Measurements from ENCODE around the gene ALDH1B1. TPM values are rescaled to one million over a fixed set of nuclear protein-coding genes. Genes with fewer than 3 reads are reported as not detected.

ALDH1B1 gene
- total RNA-seq, 2 experiments from 2014 or later = 0.19 to 0.20 TPM

DNA sequence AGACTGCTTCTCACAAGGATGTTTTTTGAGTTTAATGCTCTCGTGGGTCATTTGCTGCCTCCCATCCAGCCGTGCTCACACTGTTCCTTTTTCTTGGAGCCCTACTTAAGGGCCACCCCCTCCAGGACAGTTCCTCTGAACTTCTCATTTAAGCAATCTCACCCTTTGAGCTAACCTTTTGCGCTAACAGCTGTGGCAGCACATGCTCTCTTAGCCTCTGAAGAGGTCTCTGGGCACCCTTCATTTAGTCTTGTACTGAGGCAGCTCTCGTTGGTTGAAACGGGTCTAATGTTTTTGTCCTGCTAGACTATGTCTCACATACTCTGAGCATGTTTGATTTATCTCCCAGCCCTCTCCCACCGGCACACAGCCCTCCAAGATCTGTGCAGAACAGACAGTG lies 11.8 kb downstream of the ALDH1B1 start:
- TF ChIP-seq, protein P1, sequence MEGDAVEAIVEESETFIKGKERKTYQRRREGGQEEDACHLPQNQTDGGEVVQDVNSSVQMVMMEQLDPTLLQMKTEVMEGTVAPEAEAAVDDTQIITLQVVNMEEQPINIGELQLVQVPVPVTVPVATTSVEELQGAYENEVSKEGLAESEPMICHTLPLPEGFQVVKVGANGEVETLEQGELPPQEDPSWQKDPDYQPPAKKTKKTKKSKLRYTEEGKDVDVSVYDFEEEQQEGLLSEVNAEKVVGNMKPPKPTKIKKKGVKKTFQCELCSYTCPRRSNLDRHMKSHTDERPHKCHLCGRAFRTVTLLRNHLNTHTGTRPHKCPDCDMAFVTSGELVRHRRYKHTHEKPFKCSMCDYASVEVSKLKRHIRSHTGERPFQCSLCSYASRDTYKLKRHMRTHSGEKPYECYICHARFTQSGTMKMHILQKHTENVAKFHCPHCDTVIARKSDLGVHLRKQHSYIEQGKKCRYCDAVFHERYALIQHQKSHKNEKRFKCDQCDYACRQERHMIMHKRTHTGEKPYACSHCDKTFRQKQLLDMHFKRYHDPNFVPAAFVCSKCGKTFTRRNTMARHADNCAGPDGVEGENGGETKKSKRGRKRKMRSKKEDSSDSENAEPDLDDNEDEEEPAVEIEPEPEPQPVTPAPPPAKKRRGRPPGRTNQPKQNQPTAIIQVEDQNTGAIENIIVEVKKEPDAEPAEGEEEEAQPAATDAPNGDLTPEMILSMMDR (IDR thresholded peaks at IDR 0.05) = no peak
- no peaks in the 10 kb centered on the region for H3K9me3 ChIP-seq (ENCODE audit: control insufficient read depth in 1 of 2, insufficient read depth in 1 of 2, low read length in 2 of 2)
- Mint-ChIP-seq H3K36me3 (ENCODE audit: low read depth) (no peaks in the 10 kb centered on the region), H3K27ac (no peak overlapping the region), H3K27me3 (peaks cover 34% of the 10 kb centered on the region), H3K9me3 (no peaks in the 10 kb centered on the region), H3K4me3 (no peak overlapping the region), H3K4me1 (ENCODE audit: low read depth) (no peaks in the 10 kb centered on the region)
- DNase-seq (no peak), ATAC-seq (ENCODE audit: poor library complexity) (no peak)
- CTCF ChIA-PET = no interaction called here
- no peaks in the 10 kb centered on the region for H3K36me3 ChIP-seq (ENCODE audit: insufficient read depth, low read length)
- H3K27me3 ChIP-seq (ENCODE audit: control insufficient read depth in 1 of 2, insufficient read depth in 2 of 2, low read length in 2 of 2) = peaks cover 0 to 2% of the 10 kb centered on the region in 2 experiments
- H3K4me3 ChIP-seq (ENCODE audit: low read length) = no peak overlapping the region
- POLR2A ChIA-PET = interaction anchor here (0.6 kb wide), 1 partner anchor 11 kb away, joined by 3 read pairs; no protein-coding TSS in a partner anchor
- H3K27ac ChIP-seq (ENCODE audit: low read depth in 1 of 2, low read length in 2 of 2) = no peak overlapping the region
- peaks cover 3% of the 10 kb centered on the region for H3K4me1 ChIP-seq (ENCODE audit: insufficient read depth, low read length)
- intact Hi-C loops (cut with DNase I, micrococcal nuclease) = no loop called here

DNA sequence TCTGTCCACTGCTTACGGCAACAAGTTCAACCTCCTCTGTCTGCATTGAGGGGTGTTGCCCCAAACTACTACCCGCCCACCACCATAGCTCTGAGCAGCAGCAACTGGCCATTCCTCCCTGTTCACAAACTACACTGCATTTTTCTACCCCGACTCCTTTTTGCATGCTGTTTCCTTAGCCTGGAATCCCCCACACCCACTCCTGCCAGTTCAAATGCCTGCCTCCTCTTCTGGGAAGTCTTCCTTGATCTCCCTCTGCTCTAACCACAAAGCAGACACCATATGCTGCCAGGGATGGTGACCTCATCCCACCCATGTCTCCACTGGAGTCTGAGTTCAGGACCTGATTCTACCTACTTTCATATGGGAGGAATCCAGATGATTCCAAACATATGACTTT lies 13.3 kb downstream of the ALDH1B1 start:
- Mint-ChIP-seq H3K9me3 (no peaks in the 10 kb centered on the region), H3K27ac (no peak overlapping the region), H3K4me3 (no peak overlapping the region), H3K36me3 (ENCODE audit: low read depth) (no peaks in the 10 kb centered on the region), H3K27me3 (peaks cover 34% of the 10 kb centered on the region), H3K4me1 (ENCODE audit: low read depth) (no peaks in the 10 kb centered on the region)
- Histone ChIP-seq H3K27ac (ENCODE audit: low read depth in 1 of 2, low read length in 2 of 2) (no peak overlapping the region), H3K4me3 (ENCODE audit: low read length) (no peak overlapping the region), H3K27me3 (ENCODE audit: control insufficient read depth in 1 of 2, insufficient read depth in 2 of 2, low read length in 2 of 2) (peaks cover 0 to 2% of the 10 kb centered on the region in 2 experiments), H3K9me3 (ENCODE audit: control insufficient read depth in 1 of 2, insufficient read depth in 1 of 2, low read length in 2 of 2) (no peaks in the 10 kb centered on the region), H3K36me3 (ENCODE audit: insufficient read depth, low read length) (no peaks in the 10 kb centered on the region), H3K4me1 (ENCODE audit: insufficient read depth, low read length) (no peaks in the 10 kb centered on the region)
- intact Hi-C loops (cut with DNase I, micrococcal nuclease) = no loop called here
- DNase-seq (no peak), ATAC-seq (ENCODE audit: poor library complexity) (no peak)
- CTCF ChIA-PET = no interaction called here
- TF ChIP-seq, protein P1 (IDR thresholded peaks at IDR 0.05) = no peak
- POLR2A ChIA-PET = no interaction called here

DNA sequence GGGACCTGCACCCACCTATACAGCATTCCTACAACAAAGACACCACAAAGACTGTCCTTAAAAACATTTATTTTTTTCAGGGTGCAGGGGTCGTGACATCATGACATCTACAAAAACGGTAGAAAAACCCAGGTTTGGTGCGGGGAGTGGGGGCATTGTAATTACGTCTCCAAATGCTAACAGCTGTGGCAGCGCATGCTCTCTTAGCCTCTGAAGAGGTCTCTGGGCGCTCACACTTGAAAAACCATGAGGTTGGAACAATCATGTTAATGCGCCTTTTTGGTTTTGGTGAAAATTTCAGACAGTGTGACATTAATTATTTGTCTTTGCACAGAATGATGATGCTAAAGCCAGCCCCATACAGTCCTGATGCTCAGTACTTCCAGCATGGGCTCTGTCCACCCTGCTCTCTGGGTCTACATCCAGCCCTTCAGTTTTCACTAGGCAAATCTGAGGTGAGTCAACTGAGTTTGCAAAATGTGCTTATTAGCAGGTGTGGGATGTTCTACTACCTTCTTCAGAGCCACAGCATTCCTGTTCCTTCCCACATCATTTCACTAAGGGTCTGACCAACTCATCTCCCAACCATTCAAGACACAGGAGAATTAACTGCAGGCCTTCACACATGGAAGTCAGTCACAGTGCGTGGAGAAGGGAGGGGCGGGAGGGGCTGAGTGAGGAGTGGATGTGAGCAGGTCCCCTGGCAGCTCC lies 14.1 kb downstream of the ALDH1B1 start:
- DNase-seq (no peak), ATAC-seq (ENCODE audit: poor library complexity) (no peak)
- peaks cover 37% of the 10 kb centered on the region for H3K27me3 Mint-ChIP-seq
- H3K4me3 Mint-ChIP-seq = no peak overlapping the region
- intact Hi-C loops (cut with DNase I, micrococcal nuclease) = no loop called here
- H3K4me1 ChIP-seq (ENCODE audit: insufficient read depth, low read length) = no peaks in the 10 kb centered on the region
- H3K9me3 Mint-ChIP-seq = no peaks in the 10 kb centered on the region
- H3K36me3 Mint-ChIP-seq (ENCODE audit: low read depth) = no peaks in the 10 kb centered on the region
- no peaks in the 10 kb centered on the region for H3K9me3 ChIP-seq (ENCODE audit: control insufficient read depth in 1 of 2, insufficient read depth in 1 of 2, low read length in 2 of 2)
- no peak overlapping the region for H3K27ac ChIP-seq (ENCODE audit: low read depth in 1 of 2, low read length in 2 of 2)
- no peak overlapping the region for H3K27ac Mint-ChIP-seq
- TF ChIP-seq, protein P1 (IDR thresholded peaks at IDR 0.05) = no peak
- peaks cover 0 to 2% of the 10 kb centered on the region in 2 experiments for H3K27me3 ChIP-seq (ENCODE audit: control insufficient read depth in 1 of 2, insufficient read depth in 2 of 2, low read length in 2 of 2)
- no peaks in the 10 kb centered on the region for H3K36me3 ChIP-seq (ENCODE audit: insufficient read depth, low read length)
- CTCF ChIA-PET = no interaction called here
- POLR2A ChIA-PET = no interaction called here
- H3K4me3 ChIP-seq (ENCODE audit: low read length) = no peak overlapping the region
- H3K4me1 Mint-ChIP-seq (ENCODE audit: low read depth) = no peaks in the 10 kb centered on the region

Data from CD4-positive, alpha-beta T cell (primary cell).